K562 (cell line): ENCODE results near the gene VKORC1. TPM values are rescaled to one million over a fixed set of nuclear protein-coding genes. Genes with fewer than 3 reads are reported as not detected.

Experiments used
- E2F1 ChIP-seq: sonication (generic); formaldehyde crosslinking; IDR thresholded peaks from 2 replicates; pipeline ENCODE4 v1.8.1; 2023; ENCODE audit warnings: mild to moderate bottlenecking, missing genetic modification reagents, moderate library complexity
- ELF1 ChIP-seq: fragments of 200-800 bp; sonication (Bioruptor generic); IDR thresholded peaks from 2 replicates; pipeline ENCODE4 v1.6.1; 2016; ENCODE audit warnings: missing genetic modification characterization, missing compliant biosample characterization
- ESRRB ChIP-seq: fragments of 250-450 bp; sonication (Bioruptor Pico); IDR thresholded peaks from 2 replicates; pipeline ENCODE4 v1.5.0; 2020; ENCODE audit warnings: mild to moderate bottlenecking, moderate library complexity, borderline replicate concordance
- KDM4B ChIP-seq, 2 experiments: fragments of 450-650 bp in 1 of 2; sonication (generic) in 1 of 2; IDR thresholded peaks; 2 replicates each; pipeline ENCODE4 v1.6.1; 2016 to 2017; ENCODE audit warnings: borderline replicate concordance in 2 of 2, antibody characterized with exemption in 1 of 2, low read depth in 1 of 2, mild to moderate bottlenecking in 1 of 2
- NEUROD1 ChIP-seq: fragments of 150-350 bp; IDR thresholded peaks from 2 replicates; pipeline ENCODE4 v1.6.1; 2014; ENCODE audit warnings: borderline replicate concordance, low read length, low read depth; ENCODE audit not compliant: partially characterized antibody
- PATZ1 ChIP-seq: fragments of 250-450 bp; sonication (Bioruptor Pico); IDR thresholded peaks from 2 replicates; pipeline ENCODE4 v1.5.0; 2020; ENCODE audit warnings: mild to moderate bottlenecking, borderline replicate concordance
- RBM14 ChIP-seq: fragments of 200-400 bp; formaldehyde crosslinking; IDR thresholded peaks from 2 replicates; pipeline ENCODE4 v1.6.1; 2018; ENCODE audit warnings: low read depth, mild to moderate bottlenecking, low read length, moderate library complexity, borderline replicate concordance; ENCODE audit not compliant: insufficient read depth
- SMC3 ChIP-seq: conservative IDR thresholded peaks from 2 replicates; pipeline ENCODE4 v1.6.1; 2011; ENCODE audit warnings: low read depth, low read length, improper control_type of control experiment; ENCODE audit not compliant: insufficient read depth
- SP2 ChIP-seq: IDR thresholded peaks from 2 replicates; pipeline ENCODE4 v1.6.1; 2011; ENCODE audit warnings: mild to moderate bottlenecking, low read depth, low read length, moderate library complexity; ENCODE audit not compliant: poor library complexity, severe bottlenecking; ENCODE audit errors: extremely low read depth
- TCFL5 ChIP-seq: fragments of 250-450 bp; sonication (Bioruptor Pico); conservative IDR thresholded peaks from 2 replicates; pipeline ENCODE4 v1.6.1; 2021; ENCODE audit warnings: mild to moderate bottlenecking, moderate library complexity, matching md5 sums
- ZBTB5 ChIP-seq: fragments of 450-650 bp; IDR thresholded peaks from 2 replicates; pipeline ENCODE4 v1.6.1; 2017; ENCODE audit warnings: antibody characterized with exemption
- ZNF175 ChIP-seq: fragments of 200-800 bp; sonication (Bioruptor generic); IDR thresholded peaks from 2 replicates; pipeline ENCODE4 v1.6.1; 2016; ENCODE audit warnings: low read depth, mild to moderate bottlenecking, missing genetic modification characterization, missing compliant biosample characterization
- ZNF217 ChIP-seq: sonication (generic); formaldehyde crosslinking; IDR thresholded peaks from 2 replicates; pipeline ENCODE4 v1.8.0; 2022; ENCODE audit warnings: mild to moderate bottlenecking, missing genetic modification reagents
- ZNF224 ChIP-seq: sonication (generic); formaldehyde crosslinking; IDR thresholded peaks from 2 replicates; pipeline ENCODE4 v1.8.0; 2022; ENCODE audit warnings: mild to moderate bottlenecking, missing genetic modification reagents
- ZNF449 ChIP-seq: fragments of 250-450 bp; sonication (Bioruptor Pico); IDR thresholded peaks from 2 replicates; pipeline ENCODE4 v1.8.0; 2022; ENCODE audit warnings: moderate library complexity, mild to moderate bottlenecking, inconsistent platforms
- ZNF561 ChIP-seq: fragments of 450-650 bp; formaldehyde crosslinking; conservative IDR thresholded peaks from 2 replicates; pipeline ENCODE4 v1.4.0; 2020; ENCODE audit warnings: mild to moderate bottlenecking, moderate library complexity
- ZNF584 ChIP-seq: fragments of 200-800 bp; sonication (Bioruptor generic); IDR thresholded peaks from 2 replicates; pipeline ENCODE4 v1.6.1; 2016; ENCODE audit warnings: low read depth, mild to moderate bottlenecking, missing genetic modification characterization, missing compliant biosample characterization
- polyA plus RNA-seq, 8 experiments: library from polyadenylated mRNA; depleted of rRNA in 4 of 8; stranded (reverse) in 5 of 8; unstranded in 3 of 8; fragments of >200 nt; fragmentation: Nextera tagmentation in 2 of 8; fragmentation: Illumina TruSeq in 1 of 8; extraction: Ambion mirVana in 2 of 8; extraction: Trizol in 1 of 8; gene quantifications; 2 replicates each; pipeline versions ENCODE4 v1.2.1 to v1.2.3, GENCODE V29; 2011 to 2014; ENCODE audit warnings: inconsistent platforms in 1 of 8, missing spikeins in 1 of 8
- total RNA-seq, 7 experiments: library from RNA; depleted of rRNA in 6 of 7; stranded (reverse); fragments of >200 nt in 6 of 7; fragmentation: Illumina TruSeq in 2 of 7; extraction: Trizol in 2 of 7; gene quantifications; 2 replicates each; pipeline versions ENCODE4 v1.2.1 to v1.2.3, GENCODE V29; 2011 to 2021; ENCODE audit warnings: low replicate concordance in 1 of 7

The VKORC1 gene
- total and polyA plus RNA-seq, 9 of the 15 experiments (the other 6 are each of a cell fraction or from before 2014, with no cell fraction given), result 30.0 to 119 (median 62.1) TPM

GRCh38 chr16:31142109-31143010, 47.8 kb upstream of the VKORC1 start (continued):
- no peak for TF ChIP-seq PATZ1 (CRISPR knock-in tag)
- no peak for TF ChIP-seq ZBTB5
- TF ChIP-seq ZNF175, result no peak
- no peak for TF ChIP-seq ESRRB (CRISPR knock-in tag)
- TF ChIP-seq ELF1 (tag), result no peak; the same call in 1 of the 2 replicates
- no peak for TF ChIP-seq ZNF217 (CRISPR knock-in tag)
- TF ChIP-seq KDM4B (IDR thresholded peaks at IDR 0.05; ENCODE audit: borderline replicate concordance in 2 of 2, low read depth in 1 of 2), result no peak
- TF ChIP-seq NEUROD1, result peak; percentile 55
- no peak for TF ChIP-seq ZNF561
- TF ChIP-seq SP2, result no peak
- no peak for TF ChIP-seq RBM14
- no peak for TF ChIP-seq TCFL5 (CRISPR knock-in tag)
- TF ChIP-seq ZNF449, result no peak
- no peak for TF ChIP-seq ZNF584 (CRISPR knock-in tag)
- 0 out of 2 replicates have a peak, but pooled peaks have one; percentile 69 for TF ChIP-seq E2F1 (CRISPR knock-in tag)
- no peak for TF ChIP-seq ZNF224 (CRISPR knock-in tag)
- TF ChIP-seq SMC3, result peak; percentile 89
